T-helper 1 cell treated with Interleukin-12 subunit alpha and Interleukin-12 subunit beta and Interleukin-4 antibody, amounts not matched to agents 30 μg/mL and 1 μg/mL, for 36 hours (primary cell): ENCODE data around the gene DIS3L2.

ENCODE experiments used
- H3K27ac Mint-ChIP-seq: one replicate; pipeline ENCODE4 v1.8.0; 2021; ENCODE audit warnings: mild to moderate bottlenecking, mixed read lengths
- H3K27me3 Mint-ChIP-seq: one replicate; pipeline ENCODE4 v1.8.0; 2021; ENCODE audit warnings: low read depth, mixed read lengths
- H3K36me3 Mint-ChIP-seq: one replicate; pipeline ENCODE4 v1.8.0; 2021; ENCODE audit warnings: low read depth, mixed read lengths
- H3K4me1 Mint-ChIP-seq: one replicate; pipeline ENCODE4 v1.8.0; 2021; ENCODE audit warnings: low read depth, mixed read lengths
- H3K4me3 Mint-ChIP-seq: one replicate; pipeline ENCODE4 v1.8.0; 2021; ENCODE audit warnings: mild to moderate bottlenecking, moderate library complexity, mixed read lengths
- H3K9me3 Mint-ChIP-seq: one replicate; pipeline ENCODE4 v1.8.0; 2021; ENCODE audit warnings: mixed read lengths

The DIS3L2 gene

GRCh38 chr2:232292395-232293154, 331.1 kb downstream of the DIS3L2 start:
- no peaks in the 10 kb centered on the region for H3K9me3 Mint-ChIP-seq
- H3K4me1 Mint-ChIP-seq: no peaks in the 10 kb centered on the region
- H3K27ac Mint-ChIP-seq: no peak overlapping the region
- no peaks in the 10 kb centered on the region for H3K27me3 Mint-ChIP-seq
- no peak overlapping the region for H3K4me3 Mint-ChIP-seq
- H3K36me3 Mint-ChIP-seq: no peaks in the 10 kb centered on the region

GRCh38 chr2:232293191-232293590, 331.7 kb downstream of the DIS3L2 start:
- Mint-ChIP-seq H3K9me3 (no peaks in the 10 kb centered on the region), H3K27me3 (no peaks in the 10 kb centered on the region), H3K4me3 (no peak overlapping the region), H3K27ac (no peak overlapping the region), H3K4me1 (no peaks in the 10 kb centered on the region), H3K36me3 (no peaks in the 10 kb centered on the region)

- no peaks in the 10 kb centered on the region for H3K27me3 Mint-ChIP-seq
- H3K9me3 Mint-ChIP-seq: no peaks in the 10 kb centered on the region
- H3K36me3 Mint-ChIP-seq: peaks cover 3% of the 10 kb centered on the region
- no peak overlapping the region for H3K4me3 Mint-ChIP-seq
- H3K27ac Mint-ChIP-seq: no peak overlapping the region
- H3K4me1 Mint-ChIP-seq: peaks cover 10% of the 10 kb centered on the region
Measured at GRCh38 chr2:232295971-232296370, 334.5 kb downstream of the DIS3L2 start.

- no peak overlapping the region for H3K4me3 Mint-ChIP-seq
Measured at GRCh38 chr2:232296776-232297525, 335.4 kb downstream of the DIS3L2 start.

GRCh38 chr2:232299084-232299483, 337.6 kb downstream of the DIS3L2 start:
- Mint-ChIP-seq H3K4me3 (no peak overlapping the region), H3K9me3 (peaks cover 2% of the 10 kb centered on the region), H3K36me3 (peaks cover 4% of the 10 kb centered on the region), H3K27ac (no peak overlapping the region), H3K4me1 (peaks cover 12% of the 10 kb centered on the region), H3K27me3 (no peaks in the 10 kb centered on the region)

More at GRCh38 chr2:232296776-232297525, 335.4 kb downstream of the DIS3L2 start:
- no peaks in the 10 kb centered on the region for H3K27me3 Mint-ChIP-seq
- no peaks in the 10 kb centered on the region for H3K9me3 Mint-ChIP-seq
- H3K27ac Mint-ChIP-seq: no peak overlapping the region
- peaks cover 4% of the 10 kb centered on the region for H3K36me3 Mint-ChIP-seq
- peaks cover 12% of the 10 kb centered on the region for H3K4me1 Mint-ChIP-seq

- Mint-ChIP-seq H3K9me3 (peaks cover 9% of the 10 kb centered on the region), H3K36me3 (peaks cover 6% of the 10 kb centered on the region), H3K4me3 (no peak overlapping the region), H3K27ac (no peak overlapping the region), H3K4me1 (peaks cover 12% of the 10 kb centered on the region), H3K27me3 (no peaks in the 10 kb centered on the region)
Measured at GRCh38 chr2:232299927-232300674, 338.6 kb downstream of the DIS3L2 start.

- peaks cover 9% of the 10 kb centered on the region for H3K9me3 Mint-ChIP-seq
- H3K27me3 Mint-ChIP-seq: no peaks in the 10 kb centered on the region
- peaks cover 12% of the 10 kb centered on the region for H3K4me1 Mint-ChIP-seq
- peaks cover 6% of the 10 kb centered on the region for H3K36me3 Mint-ChIP-seq
- H3K4me3 Mint-ChIP-seq: no peak overlapping the region
- no peak overlapping the region for H3K27ac Mint-ChIP-seq
Measured at GRCh38 chr2:232300894-232301387, 339.4 kb downstream of the DIS3L2 start.

- Mint-ChIP-seq H3K27me3 (no peaks in the 10 kb centered on the region), H3K9me3 (peaks cover 9% of the 10 kb centered on the region), H3K4me3 (no peak overlapping the region), H3K27ac (no peak overlapping the region), H3K36me3 (peaks cover 8% of the 10 kb centered on the region), H3K4me1 (peaks cover 17% of the 10 kb centered on the region)
Measured at GRCh38 chr2:232304236-232304635, 342.7 kb downstream of the DIS3L2 start.

- H3K4me1 Mint-ChIP-seq: peaks cover 32% of the 10 kb centered on the region
- H3K4me3 Mint-ChIP-seq: no peak overlapping the region
- no peaks in the 10 kb centered on the region for H3K27me3 Mint-ChIP-seq
- H3K9me3 Mint-ChIP-seq: peaks cover 9% of the 10 kb centered on the region
- H3K36me3 Mint-ChIP-seq: peaks cover 7% of the 10 kb centered on the region
- no peak overlapping the region for H3K27ac Mint-ChIP-seq
Measured at GRCh38 chr2:232306741-232307305, 345.3 kb downstream of the DIS3L2 start.

- Mint-ChIP-seq H3K9me3 (peaks cover 20% of the 10 kb centered on the region), H3K36me3 (peaks cover 9% of the 10 kb centered on the region), H3K4me3 (no peak overlapping the region), H3K4me1 (peaks cover 32% of the 10 kb centered on the region), H3K27me3 (no peaks in the 10 kb centered on the region), H3K27ac (no peak overlapping the region)
Measured at GRCh38 chr2:232307854-232308253, 346.3 kb downstream of the DIS3L2 start.

- Mint-ChIP-seq H3K27me3 (no peaks in the 10 kb centered on the region), H3K4me1 (peaks cover 38% of the 10 kb centered on the region), H3K9me3 (peaks cover 29% of the 10 kb centered on the region), H3K36me3 (peaks cover 16% of the 10 kb centered on the region), H3K4me3 (peak overlapping the region; percentile 14), H3K27ac (no peak overlapping the region)
Measured at GRCh38 chr2:232308986-232309385, 347.5 kb downstream of the DIS3L2 start.

- Mint-ChIP-seq H3K4me3 (peak overlapping the region; percentile 17), H3K9me3 (peaks cover 25% of the 10 kb centered on the region), H3K27ac (peak overlapping the region; percentile 76), H3K4me1 (peaks cover 44% of the 10 kb centered on the region), H3K27me3 (no peaks in the 10 kb centered on the region), H3K36me3 (peaks cover 15% of the 10 kb centered on the region)
Measured at GRCh38 chr2:232309592-232309991, 348.1 kb downstream of the DIS3L2 start.

- H3K4me1 Mint-ChIP-seq: peaks cover 49% of the 10 kb centered on the region
- H3K36me3 Mint-ChIP-seq: peaks cover 18% of the 10 kb centered on the region
- H3K4me3 Mint-ChIP-seq: peak overlapping the region; percentile 23
- peak overlapping the region; percentile 76 for H3K27ac Mint-ChIP-seq
- H3K27me3 Mint-ChIP-seq: no peaks in the 10 kb centered on the region
- peaks cover 27% of the 10 kb centered on the region for H3K9me3 Mint-ChIP-seq
Measured at GRCh38 chr2:232310121-232310520, 348.6 kb downstream of the DIS3L2 start.

- Mint-ChIP-seq H3K9me3 (peaks cover 27% of the 10 kb centered on the region), H3K27ac (peak overlapping the region; percentile 76), H3K36me3 (peaks cover 18% of the 10 kb centered on the region), H3K4me3 (peak overlapping the region; percentile 23), H3K4me1 (peaks cover 54% of the 10 kb centered on the region), H3K27me3 (no peaks in the 10 kb centered on the region)
Measured at GRCh38 chr2:232310696-232311095, 349.2 kb downstream of the DIS3L2 start.
